Spleen (tissue), 11 donors: ENCODE results near the gene CPLX3. TPM values are rescaled to one million over a fixed set of nuclear protein-coding genes. Genes with fewer than 3 reads are reported as not detected.

ENCODE experiments used
- DNase-seq: peaks from one replicate; pipeline ENCODE4 v3.0.0-alpha.2; 2020
- H3K27ac ChIP-seq, 8 donors: fragments of 200-600 bp; sonication (generic) in 7 of 8; 1 replicate in 4 of 8; 2 replicates in 4 of 8; pipeline versions ENCODE4 v1.5.0 to v1.8.0; 2016 to 2021; ENCODE audit warnings: inconsistent platforms in 4 of 8, mild to moderate bottlenecking in 4 of 8, moderate library complexity in 1 of 8
- H3K27me3 ChIP-seq, 7 donors: fragments of 200-600 bp; sonication (generic) in 6 of 7; replicated peaks in 1 of 7; 1 replicate in 4 of 7; 2 replicates in 3 of 7; pipeline versions ENCODE4 v1.5.0 to v1.8.0; 2016 to 2021; ENCODE audit warnings: inconsistent platforms in 3 of 7, mild to moderate bottlenecking in 1 of 7
- H3K36me3 ChIP-seq, 6 donors: fragments of 200-600 bp; sonication (generic) in 5 of 6; 1 replicate in 4 of 6; 2 replicates in 2 of 6; pipeline versions ENCODE4 v1.5.0 to v1.8.0; 2016 to 2021; ENCODE audit warnings: inconsistent platforms in 2 of 6
- H3K4me1 ChIP-seq, 6 donors: fragments of 200-600 bp; sonication (generic) in 5 of 6; 1 replicate in 3 of 6; 2 replicates in 3 of 6; pipeline versions ENCODE4 v1.5.0 to v1.8.0; 2016 to 2021; ENCODE audit warnings: inconsistent platforms in 3 of 6
- H3K4me3 ChIP-seq, 8 donors: fragments of 200-600 bp; sonication (generic) in 7 of 8; 1 replicate in 4 of 8; 2 replicates in 4 of 8; pipeline versions ENCODE4 v1.5.0 to v1.8.0; 2016 to 2021; ENCODE audit warnings: inconsistent platforms in 4 of 8, mild to moderate bottlenecking in 4 of 8, moderate library complexity in 2 of 8
- H3K9me3 ChIP-seq, 8 donors: fragments of 200-600 bp; sonication (generic) in 7 of 8; 1 replicate in 4 of 8; 2 replicates in 4 of 8; pipeline versions ENCODE4 v1.5.0 to v1.8.0; 2016 to 2021; ENCODE audit warnings: inconsistent platforms in 4 of 8
- CTCF ChIP-seq, 11 experiments: fragments of 200-600 bp in 7 of 11; fragments of 450-650 bp in 4 of 11; sonication (generic) in 4 of 11; IDR thresholded peaks in 8 of 11; conservative IDR thresholded peaks in 3 of 11; 1 replicate in 7 of 11; 2 replicates in 4 of 11; pipeline versions ENCODE4 v1.4.0 to v1.8.0; 2016 to 2021; ENCODE audit warnings: antibody characterized with exemption in 11 of 11, inconsistent platforms in 4 of 11, mild to moderate bottlenecking in 1 of 11
- POLR2A ChIP-seq, 3 donors: fragments of 450-650 bp; IDR thresholded peaks; one replicate each; pipeline ENCODE4 v1.5.1; 2017; ENCODE audit warnings: antibody characterized with exemption in 3 of 3, mild to moderate bottlenecking in 1 of 3
- POLR2AphosphoS5 ChIP-seq, 3 donors: sonication (generic); formaldehyde crosslinking; IDR thresholded peaks; one replicate each; pipeline ENCODE4 v1.5.1; 2017; ENCODE audit warnings: antibody characterized with exemption in 3 of 3
- WGBS, 5 donors: extraction: QIAGEN DNeasy Blood & Tissue Kit in 3 of 5; methylation state at CpG; one replicate each; pipeline versions ENCODE4 v1.1.5 to v1.1.7; 2013 to 2018; 5-methylcytosine and 5-hydroxymethylcytosine counted together
- intact Hi-C: fragments of 100-400 bp; cut with DNase I; formaldehyde crosslinking; loops from one replicate; pipeline ENCODE4 v1.15.0; 2023; ENCODE audit warnings: low total_unique reads
- polyA plus RNA-seq, 3 donors: library from polyadenylated mRNA; stranded (reverse); fragments of 200-250 nt; gene quantifications; one replicate each; pipeline ENCODE4 v1.2.1, GENCODE V29; 2013
- total RNA-seq, 7 donors: library from RNA; depleted of rRNA in 3 of 7; stranded (reverse); fragments of >200 nt in 3 of 7; fragmentation: NEBNext Ultra II Directional in 4 of 7; extraction: Animal tissue kit (Norgen Biotek cat#: 25700) in 4 of 7; gene quantifications; one replicate each; pipeline versions ENCODE4 v1.1.0 to v1.2.1, GENCODE V29; 2016 to 2021
- donor health status: healthy with polysubstance abuse.
- donor health status: DM: no; HTN: no; CAD: no; lungs with moderate emphysema.
- donor health status: DM: no; HTN: no; CAD: no.
- donor health status: Bipolar disorder and iron deficiency.
- donor health status: healthy.
- donor health status: DM: no; HTN: no; CAD: no.
- donor health status: DM: yes; HTN: yes; CAD: no.

CPLX3 gene
- total and polyA plus RNA-seq, 10 donors: 17.7 to 207 (median 39.1) TPM

DNA sequence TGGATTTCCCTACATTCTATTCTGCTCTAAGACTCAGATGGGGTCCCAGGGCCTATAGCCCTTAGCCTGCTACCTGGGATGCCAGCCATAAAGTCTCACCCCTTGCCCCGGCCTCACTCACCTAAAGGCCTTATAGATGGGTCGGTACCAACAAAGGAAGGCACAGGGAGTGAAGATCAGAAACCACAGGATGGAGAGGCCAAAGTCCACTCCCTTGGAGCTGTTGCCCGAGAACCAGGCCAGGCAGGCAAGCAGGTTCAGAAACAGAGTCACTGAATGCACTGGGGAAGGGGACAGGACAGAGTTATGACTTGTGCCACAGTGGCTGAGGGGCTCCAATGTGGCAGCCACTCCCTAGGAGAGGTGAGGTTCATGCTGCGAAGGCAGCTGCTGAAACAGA lies 24.0 kb downstream of the CPLX3 start:
- no peak overlapping the region for H3K4me3 ChIP-seq
- H3K27me3 ChIP-seq: no peaks in the 10 kb centered on the region
- no peak overlapping the region for H3K27ac ChIP-seq
- no peak for TF ChIP-seq POLR2AphosphoS5 (IDR thresholded peaks at IDR 0.05)
- TF ChIP-seq POLR2A (IDR thresholded peaks at IDR 0.05): no peak
- TF ChIP-seq CTCF (IDR thresholded peaks at IDR 0.05 in 8 of 11, conservative IDR thresholded peaks at IDR 0.05 in 3 of 11): no peak
- DNase-seq: no peak
- peaks cover 17 to 100% (median 85%) of the 10 kb centered on the region in 6 donors for H3K36me3 ChIP-seq
- 95 to 100% (median 97%) methylated on average over 4 of the region's 4 CpGs for WGBS, 5 donors
- intact Hi-C loops: no loop called here
- peaks cover 0 to 14% (median 6%) of the 10 kb centered on the region in 6 donors for H3K4me1 ChIP-seq
- H3K9me3 ChIP-seq: no peaks in the 10 kb centered on the region

GRCh38 chr15:74851960-74852359 lies 25.5 kb downstream of the CPLX3 start:
- no peaks in the 10 kb centered on the region for H3K27me3 ChIP-seq
- H3K4me3 ChIP-seq: no peak overlapping the region
- no peak overlapping the region for H3K27ac ChIP-seq
- H3K4me1 ChIP-seq: peaks cover 4 to 20% (median 9%) of the 10 kb centered on the region in 6 donors
- peaks cover 17 to 92% (median 77%) of the 10 kb centered on the region in 6 donors for H3K36me3 ChIP-seq
- TF ChIP-seq POLR2AphosphoS5 (IDR thresholded peaks at IDR 0.05): no peak
- no peak for TF ChIP-seq CTCF (IDR thresholded peaks at IDR 0.05 in 8 of 11, conservative IDR thresholded peaks at IDR 0.05 in 3 of 11)
- no peak for TF ChIP-seq POLR2A (IDR thresholded peaks at IDR 0.05)
- H3K9me3 ChIP-seq: no peaks in the 10 kb centered on the region
- DNase-seq: no peak
- intact Hi-C loops: no loop called here
- 88 to 98% (median 96%) methylated on average over 7 of the region's 7 CpGs for WGBS, 5 donors

DNA sequence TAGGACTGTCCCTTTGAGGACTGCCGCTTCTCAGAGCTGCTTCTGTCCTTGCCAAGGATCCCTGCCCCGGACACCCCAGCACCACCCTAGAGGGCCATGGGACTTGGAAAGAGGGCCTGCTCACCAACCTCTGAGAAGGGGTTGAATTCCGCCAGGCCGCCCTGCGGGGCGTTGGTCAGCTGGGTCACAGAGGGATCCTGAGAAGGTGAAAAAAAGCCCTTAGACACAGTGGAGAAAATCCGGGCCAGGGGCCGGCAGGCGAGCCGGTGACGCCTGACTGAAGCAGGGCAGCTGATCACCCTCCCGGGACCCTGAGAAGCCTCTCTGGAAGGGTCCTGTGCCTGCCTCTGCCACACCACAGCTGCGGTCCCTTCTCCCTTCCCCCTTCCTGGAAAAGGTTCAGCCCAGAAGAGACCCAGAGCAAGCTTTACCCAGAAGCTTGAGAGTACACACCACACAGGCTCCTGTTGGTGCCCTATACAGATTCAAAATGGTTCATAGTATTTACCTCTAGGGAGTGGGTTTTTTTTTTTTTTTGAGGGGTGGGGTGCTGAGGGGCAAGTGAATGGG lies 28.1 kb downstream of the CPLX3 start:
- intact Hi-C loops: no loop called here
- no peak for DNase-seq
- H3K27ac ChIP-seq: peak overlapping the region in 1 of 8 donors; percentile 11
- 81 to 95% (median 93%) methylated on average over 13 of the region's 13 CpGs for WGBS, 5 donors
- no peaks in the 10 kb centered on the region for H3K27me3 ChIP-seq
- TF ChIP-seq CTCF (IDR thresholded peaks at IDR 0.05 in 8 of 11, conservative IDR thresholded peaks at IDR 0.05 in 3 of 11) (no peak), POLR2A (IDR thresholded peaks at IDR 0.05) (no peak)
- peaks cover 11 to 81% (median 51%) of the 10 kb centered on the region in 6 donors for H3K36me3 ChIP-seq
- peaks cover 22 to 40% (median 34%) of the 10 kb centered on the region in 6 donors for H3K4me1 ChIP-seq
- H3K4me3 ChIP-seq: no peak overlapping the region
- H3K9me3 ChIP-seq: no peaks in the 10 kb centered on the region

DNA sequence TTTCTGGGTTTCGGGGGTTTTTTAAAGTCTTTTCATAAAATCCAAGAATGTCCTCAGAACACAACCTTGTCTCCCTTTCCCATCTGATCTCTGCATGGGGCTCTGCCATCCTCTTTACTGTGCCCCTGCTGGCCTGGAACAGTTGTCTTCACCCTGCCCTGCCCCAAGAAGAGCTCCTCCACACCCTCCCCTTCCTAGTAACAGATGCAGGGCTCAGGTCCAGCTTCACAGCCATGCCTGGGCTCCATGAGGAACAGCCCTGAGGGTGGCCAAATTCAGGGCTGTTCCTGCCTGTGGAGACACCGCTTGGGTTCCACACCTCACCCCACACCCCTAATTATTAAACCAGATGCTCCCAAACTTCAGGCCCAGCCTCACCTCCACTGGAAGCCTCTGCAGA lies 29.4 kb downstream of the CPLX3 start:
- no peak for TF ChIP-seq POLR2A (IDR thresholded peaks at IDR 0.05)
- no peak for TF ChIP-seq POLR2AphosphoS5 (IDR thresholded peaks at IDR 0.05)
- TF ChIP-seq CTCF (IDR thresholded peaks at IDR 0.05 in 8 of 11, conservative IDR thresholded peaks at IDR 0.05 in 3 of 11): no peak
- Histone ChIP-seq H3K4me1 (peaks cover 25 to 53% (median 45%) of the 10 kb centered on the region in 6 donors), H3K9me3 (no peaks in the 10 kb centered on the region), H3K36me3 (peaks cover 11 to 72% (median 38%) of the 10 kb centered on the region in 6 donors), H3K27ac (no peak overlapping the region), H3K27me3 (no peaks in the 10 kb centered on the region), H3K4me3 (no peak overlapping the region)
- DNase-seq: no peak
- WGBS, 5 donors: 64 to 100% (median 97%) methylated on average over 2 of the region's 2 CpGs
- intact Hi-C loops: no loop called here
